ENCODE measurements around the gene UQCRHL.

UQCRHL gene

GRCh38 chr1:15847100-15847892 is 39.8 kb upstream of the UQCRHL start, which contains the start of gene SPEN:
Gene SPEN, plus strand, starts transcription at chr1:15847707. Its CDS starts 361 bp downstream, at chr1:15848068.
- TF ChIP-seq MAX (IDR thresholded peaks at IDR 0.05) (peak; percentile 74), YY1 (IDR thresholded peaks at IDR 0.05; ENCODE audit: low read depth) (no peak), TEAD4 (IDR thresholded peaks at IDR 0.05) (no peak), EGR1 (IDR thresholded peaks at IDR 0.05) (no peak), CEBPB (IDR thresholded peaks at IDR 0.05) (no peak), TCF12 (IDR thresholded peaks at IDR 0.05; ENCODE audit: low read depth) (no peak; the same call in 1 of the 2 replicates), EP300 (IDR thresholded peaks at IDR 0.05; ENCODE audit: borderline replicate concordance) (0 out of 2 replicates have a peak, but pooled peaks have one; percentile 13), ZBTB7A (IDR thresholded peaks at IDR 0.05; ENCODE audit: low read depth) (peak; percentile 45; the same call in 1 of the 2 replicates), TAF1 (IDR thresholded peaks at IDR 0.05; ENCODE audit: low read depth) (peak; percentile 68), RAD21 (IDR thresholded peaks at IDR 0.05; ENCODE audit: low read depth) (no peak; the same call in 1 of the 2 replicates), REST (IDR thresholded peaks at IDR 0.05; ENCODE audit: low read depth) (no peak), CREB1 (IDR thresholded peaks at IDR 0.05; ENCODE audit: low read depth) (no peak), NFIC (IDR thresholded peaks at IDR 0.05) (no peak; the same call in 1 of the 2 replicates), FOXM1 (IDR thresholded peaks at IDR 0.05; ENCODE audit: borderline replicate concordance, low read depth) (no peak)
- TF ChIP-seq, protein P1, sequence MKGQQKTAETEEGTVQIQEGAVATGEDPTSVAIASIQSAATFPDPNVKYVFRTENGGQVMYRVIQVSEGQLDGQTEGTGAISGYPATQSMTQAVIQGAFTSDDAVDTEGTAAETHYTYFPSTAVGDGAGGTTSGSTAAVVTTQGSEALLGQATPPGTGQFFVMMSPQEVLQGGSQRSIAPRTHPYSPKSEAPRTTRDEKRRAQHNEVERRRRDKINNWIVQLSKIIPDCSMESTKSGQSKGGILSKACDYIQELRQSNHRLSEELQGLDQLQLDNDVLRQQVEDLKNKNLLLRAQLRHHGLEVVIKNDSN (IDR thresholded peaks at IDR 0.05): 0 out of 2 replicates have a peak, but pooled peaks have one; percentile 6

DNA sequence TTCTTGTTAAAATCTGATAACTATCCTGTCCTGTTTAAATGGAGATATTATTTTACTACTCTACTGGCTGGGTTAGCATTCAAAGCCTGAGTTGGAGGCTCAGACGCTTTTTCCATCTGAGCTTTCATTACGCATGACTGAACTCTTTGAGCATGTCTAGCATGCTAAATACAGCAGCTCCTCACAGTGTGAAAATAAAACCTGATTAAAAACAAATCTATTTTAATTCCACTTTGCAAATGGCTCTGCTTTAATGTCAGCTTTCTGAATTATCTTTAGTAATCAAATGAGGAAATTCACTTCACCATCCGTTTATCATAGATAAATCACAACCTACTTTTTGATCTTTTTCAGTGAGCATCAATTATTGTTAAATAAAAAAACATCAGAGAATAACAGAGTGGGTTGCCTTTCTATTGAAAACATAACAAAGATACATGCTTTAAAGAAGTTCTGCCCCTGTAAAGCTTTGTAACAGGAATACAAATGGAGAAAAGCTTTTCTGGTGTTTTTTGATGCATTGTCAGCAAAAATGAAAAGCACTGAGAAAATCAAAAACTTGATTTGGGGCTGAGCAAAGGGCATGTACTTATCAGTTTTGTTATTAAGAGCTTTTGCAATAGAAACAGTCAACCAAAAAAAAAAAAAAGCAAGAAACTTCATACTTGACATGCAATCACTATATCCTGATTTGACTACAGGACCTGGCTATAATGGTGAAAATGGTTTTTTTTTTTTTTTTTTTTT is 36.5 kb upstream of the UQCRHL start:
- TF ChIP-seq REST (IDR thresholded peaks at IDR 0.05; ENCODE audit: low read depth) (no peak), EP300 (IDR thresholded peaks at IDR 0.05; ENCODE audit: borderline replicate concordance) (no peak), CREB1 (IDR thresholded peaks at IDR 0.05; ENCODE audit: low read depth) (no peak), YY1 (IDR thresholded peaks at IDR 0.05; ENCODE audit: low read depth) (no peak)
- TF ChIP-seq, protein P1 (IDR thresholded peaks at IDR 0.05): no peak

DNA sequence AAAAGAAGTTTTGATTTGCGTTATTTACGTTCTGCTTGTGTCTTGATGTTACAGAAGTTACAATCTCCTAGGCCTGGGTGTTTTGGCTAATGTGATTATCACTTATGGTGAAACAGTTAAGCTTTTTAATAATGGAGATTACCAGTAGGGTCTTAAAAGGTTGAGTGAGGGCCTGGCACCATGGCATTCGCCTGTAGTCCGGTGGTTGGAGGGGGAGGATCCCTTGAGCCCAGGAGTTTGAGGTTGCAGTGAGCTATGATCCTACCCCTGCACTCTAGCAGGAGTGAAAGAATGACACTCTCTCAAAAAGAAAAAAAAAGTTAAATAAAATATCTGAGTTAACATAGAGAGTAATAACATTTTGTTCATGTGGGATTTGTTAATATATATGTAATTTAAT is 31.3 kb upstream of the UQCRHL start:
- TF ChIP-seq RAD21 (IDR thresholded peaks at IDR 0.05; ENCODE audit: low read depth): no peak
- no peak for TF ChIP-seq ZBTB7A (IDR thresholded peaks at IDR 0.05; ENCODE audit: low read depth)
- no peak for TF ChIP-seq CEBPB (IDR thresholded peaks at IDR 0.05)

DNA sequence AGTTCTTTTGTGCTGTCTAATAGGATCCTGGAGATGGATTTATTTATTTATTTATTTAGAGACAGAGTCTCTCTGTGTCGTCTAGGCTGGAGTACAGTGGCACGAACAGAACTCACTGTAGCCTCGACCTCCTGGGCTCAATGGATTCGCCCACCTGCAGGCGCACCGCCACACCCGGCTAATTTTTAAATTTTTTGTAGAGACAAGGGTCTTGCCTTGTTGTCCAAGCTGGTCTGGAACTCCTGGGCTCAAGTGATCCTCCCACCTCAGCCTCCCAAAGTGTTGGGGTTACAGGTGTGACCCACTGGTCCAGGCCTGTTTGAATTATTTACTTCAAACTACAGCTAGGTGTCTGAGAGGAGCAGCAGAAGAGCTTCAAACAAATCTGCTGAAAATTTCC is 30.5 kb upstream of the UQCRHL start:
- no peak for TF ChIP-seq REST (IDR thresholded peaks at IDR 0.05; ENCODE audit: low read depth)
- TF ChIP-seq, protein P1 (IDR thresholded peaks at IDR 0.05): no peak
